Middle frontal gyrus (tissue), 1 donor: Measurements from ENCODE around the gene AKR1B1.

Experiments
- DNase-seq: peaks from one replicate; pipeline ENCODE4 v3.0.0-alpha.2; 2015; ENCODE audit warnings: low spot score; ENCODE audit errors: extremely low spot score

The AKR1B1 gene

DNA sequence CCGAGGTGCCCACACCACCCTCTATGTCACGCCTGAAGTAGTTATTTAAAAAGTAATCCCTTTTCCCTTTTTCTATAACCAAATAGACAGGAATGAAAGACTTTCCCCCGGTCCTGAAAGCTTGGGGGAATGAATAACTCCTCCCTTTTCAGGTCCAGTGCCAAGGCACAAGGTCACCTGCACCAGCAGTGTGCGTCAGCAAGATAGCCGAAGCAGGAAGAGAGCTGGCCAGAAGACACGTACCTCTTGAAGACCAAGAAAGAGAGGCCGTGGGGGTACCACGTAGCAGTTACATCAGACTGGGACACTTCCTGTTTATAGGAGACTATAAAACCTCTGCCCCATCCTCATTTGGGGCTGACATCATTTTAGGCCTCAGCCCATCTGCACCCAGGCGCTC is 10.7 kb upstream of the AKR1B1 start:
- DNase-seq = no peak

GRCh38 chr7:134468475-134468874 is 9.6 kb upstream of the AKR1B1 start:
- no peak for DNase-seq

DNA sequence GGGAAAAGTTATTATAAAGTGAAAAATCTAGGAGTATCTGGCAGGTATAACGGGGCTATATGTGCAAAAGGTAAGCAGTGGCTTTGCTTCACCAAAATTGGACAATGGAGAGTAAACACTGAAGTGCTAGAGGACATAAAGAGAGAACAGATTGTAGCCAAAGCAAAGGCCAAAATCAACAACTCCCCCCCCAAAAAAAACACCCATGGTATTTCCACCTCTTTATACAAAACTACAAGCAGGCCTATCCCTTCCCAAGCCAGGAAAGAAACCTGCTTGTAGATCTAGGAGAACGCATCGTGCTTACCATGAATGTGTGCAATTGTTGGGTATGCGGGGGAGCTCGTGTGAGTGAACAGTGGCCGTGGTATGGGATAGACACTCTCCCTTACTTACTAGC is 9.2 kb upstream of the AKR1B1 start:
- no peak for DNase-seq

- DNase-seq = no peak
These were observed 6.6 kb upstream of the AKR1B1 start for GRCh38 chr7:134465491-134465890.

DNA sequence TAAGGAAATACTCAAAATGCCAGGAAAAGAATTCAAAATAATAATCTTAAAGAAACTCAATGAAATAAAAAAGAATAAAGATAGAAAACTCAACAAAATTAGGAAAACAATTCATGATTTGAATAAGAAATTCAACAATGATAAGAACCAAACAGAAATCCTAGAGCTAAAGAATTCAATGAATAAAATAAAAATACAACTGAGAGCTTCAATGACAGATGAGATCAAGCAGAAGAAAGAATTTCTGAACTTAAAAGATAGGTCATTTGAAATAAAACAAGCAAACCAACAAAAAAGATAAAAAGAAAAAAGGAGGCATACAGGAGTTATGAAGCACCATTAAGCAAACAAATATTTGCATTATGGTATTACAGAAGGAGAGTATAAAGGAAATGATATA is 5.6 kb upstream of the AKR1B1 start:
- DNase-seq = no peak

DNA sequence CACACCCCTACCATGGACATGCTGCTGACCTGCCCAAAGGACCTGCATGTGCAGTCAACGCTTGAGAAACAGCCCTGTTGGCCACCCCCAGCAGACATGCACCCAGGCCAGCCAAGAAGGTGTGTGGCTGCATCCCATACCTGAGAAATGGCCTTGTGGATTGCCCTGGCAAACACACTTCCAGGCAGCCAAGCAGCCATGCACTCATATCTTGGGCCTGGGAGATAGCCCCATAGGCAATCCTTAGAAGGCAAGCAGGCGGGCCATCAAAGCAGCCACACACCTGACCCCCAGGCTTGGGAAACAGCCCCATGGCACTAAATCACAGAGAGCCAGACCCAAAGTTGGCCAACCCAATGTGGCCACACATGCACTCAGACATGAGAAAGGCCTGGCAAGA is 4.9 kb upstream of the AKR1B1 start:
- DNase-seq = no peak

GRCh38 chr7:134462337-134462925 is 3.5 kb upstream of the AKR1B1 start:
- no peak for DNase-seq

GRCh38 chr7:134461916-134462315 is 3.0 kb upstream of the AKR1B1 start:
- no peak for DNase-seq

DNA sequence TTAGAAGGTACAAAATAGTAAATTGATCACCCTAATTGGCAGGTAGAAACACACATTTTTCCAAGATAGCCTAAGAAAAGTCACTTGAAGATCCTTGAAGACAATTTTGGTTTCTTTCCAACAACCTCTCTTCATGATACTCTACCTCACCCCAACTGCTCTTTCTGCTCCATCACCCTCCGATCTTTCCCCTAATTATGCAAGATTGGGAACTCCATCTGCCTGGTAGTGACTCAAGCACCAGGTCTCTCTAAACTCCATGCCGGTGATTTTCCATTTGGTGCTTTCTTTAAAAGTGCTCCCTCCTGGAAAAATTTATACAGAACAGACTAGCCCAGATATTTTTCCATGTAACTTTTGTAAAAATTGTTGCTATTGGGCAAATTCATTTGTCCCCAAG is 1.1 kb upstream of the AKR1B1 start:
- DNase-seq = no peak

DNA sequence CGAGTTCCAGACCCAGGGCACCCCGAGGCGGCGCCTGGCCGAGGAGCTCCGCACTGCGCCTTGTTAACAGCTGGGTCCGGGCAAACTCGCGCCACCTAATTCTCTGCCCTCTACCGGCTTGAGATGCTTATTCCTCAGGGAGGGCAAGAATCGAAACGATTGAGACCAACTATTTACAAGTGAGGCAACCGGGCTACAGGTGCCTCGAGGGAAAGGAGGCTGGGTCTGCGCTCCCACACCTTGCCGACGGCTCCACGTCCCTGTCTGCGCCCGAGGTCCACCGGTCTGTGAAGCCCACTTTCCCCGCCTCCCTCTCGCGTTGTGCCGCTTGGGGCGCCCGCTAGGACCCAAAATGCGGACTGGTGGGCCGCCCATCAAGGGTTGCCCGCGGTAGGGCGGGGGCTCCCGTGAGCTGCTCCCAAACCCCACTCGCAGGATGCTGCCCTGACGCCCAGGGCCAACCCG is 527 bp downstream of the AKR1B1 start:
- no peak for DNase-seq

DNA sequence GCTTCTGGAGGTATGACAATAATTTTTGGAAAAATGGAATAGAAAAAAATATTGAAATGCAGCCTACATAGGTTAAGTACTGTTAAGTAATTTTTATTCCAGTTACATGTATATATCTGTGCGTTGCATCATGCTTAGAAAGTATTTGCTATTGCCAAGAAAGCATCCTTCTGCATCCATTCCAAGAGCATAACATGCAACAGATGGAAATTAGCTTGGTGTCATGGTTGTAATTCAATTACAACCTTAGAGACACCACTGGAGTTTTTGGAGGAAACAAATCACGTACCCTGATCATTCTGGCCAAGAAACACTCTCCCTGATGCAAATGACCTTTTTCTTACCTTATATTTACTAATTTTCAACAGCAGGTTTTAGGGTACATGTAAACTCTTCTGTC is 1.7 kb downstream of the AKR1B1 start:
- no peak for DNase-seq

- DNase-seq = no peak
These were observed 4.6 kb downstream of the AKR1B1 start for GRCh38 chr7:134454277-134454676.

- no peak for DNase-seq
These were observed 5.4 kb downstream of the AKR1B1 start for GRCh38 chr7:134453518-134453917.

- no peak for DNase-seq
These were observed 5.9 kb downstream of the AKR1B1 start for GRCh38 chr7:134452991-134453473.

- no peak for DNase-seq
These were observed 6.5 kb downstream of the AKR1B1 start for GRCh38 chr7:134452419-134452838.

DNA sequence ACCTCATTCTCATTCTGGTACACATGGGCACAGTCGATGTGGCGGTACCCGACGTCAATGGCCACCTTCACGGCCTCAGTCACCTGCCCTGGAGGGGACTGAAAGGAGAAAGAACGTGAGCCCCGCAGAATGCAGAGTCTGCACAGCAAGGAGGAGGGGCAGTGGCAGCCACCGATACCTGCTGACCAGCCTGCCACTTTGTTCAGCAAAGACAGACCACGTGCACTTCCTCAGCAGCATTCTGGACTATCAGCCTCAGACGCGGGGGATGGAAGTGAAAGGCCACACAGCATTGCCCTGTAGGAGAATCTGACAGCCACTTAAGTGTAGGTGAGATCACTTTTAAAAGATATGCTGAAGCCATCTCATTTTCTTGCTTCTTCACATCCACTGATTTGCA is 7.2 kb downstream of the AKR1B1 start:
- DNase-seq = no peak

GRCh38 chr7:134450294-134451000 is 8.5 kb downstream of the AKR1B1 start:
- no peak for DNase-seq

GRCh38 chr7:134449680-134450079 is 9.2 kb downstream of the AKR1B1 start:
- DNase-seq = no peak

GRCh38 chr7:134448356-134449229 is 10.3 kb downstream of the AKR1B1 start:
- DNase-seq = no peak

GRCh38 chr7:134447383-134447782 is 11.5 kb downstream of the AKR1B1 start:
- DNase-seq = no peak

- DNase-seq = no peak
These were observed 12.0 kb downstream of the AKR1B1 start for GRCh38 chr7:134446923-134447322.

DNA sequence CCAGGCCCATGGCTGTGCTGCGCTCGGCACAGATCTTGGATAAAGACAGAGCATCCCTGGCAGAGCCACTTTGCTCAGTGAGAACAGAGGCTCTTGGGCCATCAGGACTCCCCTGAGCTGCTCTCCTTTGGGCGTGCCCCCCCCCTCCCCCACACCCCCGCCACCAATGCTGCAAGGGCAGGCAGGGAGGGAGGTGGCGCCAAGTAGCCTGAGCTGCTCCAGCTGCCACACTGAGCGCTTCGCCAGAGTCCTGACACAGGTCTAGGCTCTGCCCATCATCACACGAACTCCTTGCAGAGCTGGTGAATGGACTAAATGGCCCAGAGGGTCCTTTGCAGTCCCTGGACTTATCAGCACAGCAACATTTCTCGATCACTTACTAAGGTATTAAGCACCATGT is 12.5 kb downstream of the AKR1B1 start:
- no peak for DNase-seq
